ENCODE measurements around the gene C21orf91. TPM values are rescaled to one million over a fixed set of nuclear protein-coding genes. Genes with fewer than 3 reads are reported as not detected.

C21orf91 gene
- total and polyA plus RNA-seq, 9 of the 15 experiments (the other 6 are each of a cell fraction or from before 2014, with no cell fraction given) = 3.9 to 14.1 (median 12.1) TPM

- POLR2A ChIA-PET = no interaction called here
- H3K4me2 ChIP-seq (ENCODE audit: insufficient read depth, low read length) = no peak overlapping the region
- H4K20me1 ChIP-seq (replicated peaks; ENCODE audit: control insufficient read depth, insufficient read depth, low read length) = no peaks in the 10 kb centered on the region
- ATAC-seq (no peak), FAIRE-seq (no peak), DNase-seq (ENCODE audit: extremely low read depth in 1 of 4, low spot score in 3 of 4) (no peak)
- H2AFZ ChIP-seq (ENCODE audit: low read depth, low read length) = no peak overlapping the region
- no TSS peak for BruUV-seq (replicated peaks)
- no peak overlapping the region for H3K9ac ChIP-seq (ENCODE audit: insufficient read depth in 1 of 2, low read depth in 2 of 2, low read length in 2 of 2)
- H3K36me3 ChIP-seq (ENCODE audit: control insufficient read depth, insufficient read depth, low read length) = peaks cover 25% of the 10 kb centered on the region; the same call in 2 of the 3 replicates
- H3K27ac ChIP-seq (ENCODE audit: extremely low read depth, low read depth, low read length) = no peak overlapping the region
- CTCF ChIA-PET (ENCODE audit: low intra/inter-chr PET ratio) = no interaction called here
- intact Hi-C loops (cut with micrococcal nuclease) = no loop called here
- in situ Hi-C loops (cut with MboI) = no loop called here
- no peaks in the 10 kb centered on the region for H3K4me1 ChIP-seq (replicated peaks in 1 of 2; ENCODE audit: control insufficient read depth in 2 of 2, insufficient read depth in 2 of 2, low read length in 2 of 2)
- no peak overlapping the region for H3K4me3 ChIP-seq
- H3K9me3 ChIP-seq (replicated peaks; ENCODE audit: control insufficient read depth, insufficient read depth, low read depth, low read length) = no peaks in the 10 kb centered on the region
- TF ChIP-seq ZNF134 (CRISPR knock-in tag; conservative IDR thresholded peaks at IDR 0.05) (no peak), GTF2B (IDR thresholded peaks at IDR 0.05; ENCODE audit: extremely low read depth, insufficient read length) (no peak), DIDO1 (tag; IDR thresholded peaks at IDR 0.05; ENCODE audit: low read depth) (no peak), RBM39 (optimal IDR thresholded peaks at IDR 0.05; ENCODE audit: low read depth, low read length) (no peak), BDP1 (IDR thresholded peaks at IDR 0.05; ENCODE audit: insufficient read depth, insufficient read length) (no peak), TFE3 (CRISPR knock-in tag; IDR thresholded peaks at IDR 0.05) (no peak), ZBTB40 (IDR thresholded peaks at IDR 0.05) (no peak), ZBTB40 (CRISPR knock-in tag; IDR thresholded peaks at IDR 0.05) (no peak), ELF4 (CRISPR knock-in tag; IDR thresholded peaks at IDR 0.05) (no peak)
- no peaks in the 10 kb centered on the region for H3K27me3 ChIP-seq (ENCODE audit: control insufficient read depth in 2 of 2, insufficient read depth in 2 of 2, low read length in 2 of 2)
- WGBS (ENCODE audit: insufficient coverage, low coverage, missing lambda C conversion rate) = 100% methylated on average over 6 of the region's 8 CpGs
- no peaks in the 10 kb centered on the region for H3K79me2 ChIP-seq (ENCODE audit: control insufficient read depth, insufficient read depth, low read length)
- no peaks in the 10 kb centered on the region for H3K9me1 ChIP-seq (ENCODE audit: control insufficient read depth, insufficient read depth, low read length)
Observed at GRCh38 chr21:17786071-17786850, 32.9 kb downstream of the C21orf91 start.
